Measurements from ENCODE around the gene PDLIM1. TPM values are rescaled to one million over a fixed set of nuclear protein-coding genes. Genes with fewer than 3 reads are reported as not detected.

PDLIM1 gene
- total RNA-seq, 1 experiment from 2014 or later = 67.4 TPM

DNA sequence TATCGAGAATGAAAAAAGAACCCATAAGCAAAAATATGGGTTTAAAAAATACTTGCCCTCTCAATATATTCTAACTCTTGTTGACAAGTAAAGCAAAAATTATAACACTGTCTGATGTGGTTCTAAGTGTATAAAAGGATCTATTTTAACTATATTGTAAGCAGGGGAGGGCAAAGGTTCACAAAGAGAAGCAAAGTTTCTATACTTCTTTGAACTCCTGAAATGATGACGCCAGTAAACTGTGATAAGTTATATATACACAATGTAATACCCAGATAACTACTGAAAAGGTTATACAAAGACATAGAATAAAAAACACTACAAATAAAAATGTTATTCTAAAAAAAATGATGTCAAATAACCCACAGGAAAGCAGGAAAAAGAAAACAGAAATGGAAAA lies 37.1 kb downstream of the PDLIM1 start:
- H3K9me3 ChIP-seq (ENCODE audit: control insufficient read depth in 1 of 2, insufficient read depth in 1 of 2, low read depth in 1 of 2, low read length in 2 of 2) = no peaks in the 10 kb centered on the region
- H3K4me2 ChIP-seq (ENCODE audit: low read length) = no peak overlapping the region
- ChIA-PET RAD21 (ENCODE audit: low non-redundant PET in 1 of 2, low total read pairs in 2 of 2, uncharacterized antibody in 2 of 2, unreplicated experiment in 2 of 2) (no interaction called here), CTCF (no interaction called here), POLR2A (no interaction called here)
- 0 out of 2 replicates have a peak, but pooled peaks cover 19% of the 10 kb centered on the region for H3K79me2 ChIP-seq (ENCODE audit: insufficient read depth, low read length)
- no peaks in the 10 kb centered on the region for H3K27me3 ChIP-seq (ENCODE audit: insufficient read depth, low read length)
- DNase-seq (ENCODE audit: low read depth, low spot score) (no peak), ATAC-seq (no peak)
- H2AFZ ChIP-seq (ENCODE audit: low read depth, low read length, poor library complexity, severe bottlenecking) = no peak overlapping the region
- H3K27ac ChIP-seq (ENCODE audit: low read depth, low read length) = no peak overlapping the region
- BruUV-seq (replicated peaks) = no TSS peak
- intact Hi-C loops (cut with micrococcal nuclease) = no loop called here
- H4K20me1 ChIP-seq (ENCODE audit: insufficient read depth) = no peaks in the 10 kb centered on the region
- TF ChIP-seq, protein P1, sequence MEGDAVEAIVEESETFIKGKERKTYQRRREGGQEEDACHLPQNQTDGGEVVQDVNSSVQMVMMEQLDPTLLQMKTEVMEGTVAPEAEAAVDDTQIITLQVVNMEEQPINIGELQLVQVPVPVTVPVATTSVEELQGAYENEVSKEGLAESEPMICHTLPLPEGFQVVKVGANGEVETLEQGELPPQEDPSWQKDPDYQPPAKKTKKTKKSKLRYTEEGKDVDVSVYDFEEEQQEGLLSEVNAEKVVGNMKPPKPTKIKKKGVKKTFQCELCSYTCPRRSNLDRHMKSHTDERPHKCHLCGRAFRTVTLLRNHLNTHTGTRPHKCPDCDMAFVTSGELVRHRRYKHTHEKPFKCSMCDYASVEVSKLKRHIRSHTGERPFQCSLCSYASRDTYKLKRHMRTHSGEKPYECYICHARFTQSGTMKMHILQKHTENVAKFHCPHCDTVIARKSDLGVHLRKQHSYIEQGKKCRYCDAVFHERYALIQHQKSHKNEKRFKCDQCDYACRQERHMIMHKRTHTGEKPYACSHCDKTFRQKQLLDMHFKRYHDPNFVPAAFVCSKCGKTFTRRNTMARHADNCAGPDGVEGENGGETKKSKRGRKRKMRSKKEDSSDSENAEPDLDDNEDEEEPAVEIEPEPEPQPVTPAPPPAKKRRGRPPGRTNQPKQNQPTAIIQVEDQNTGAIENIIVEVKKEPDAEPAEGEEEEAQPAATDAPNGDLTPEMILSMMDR (IDR thresholded peaks at IDR 0.05 in 2 of 3, conservative IDR thresholded peaks at IDR 0.05 in 1 of 3; ENCODE audit: borderline replicate concordance in 1 of 3, insufficient read depth in 1 of 3, low read depth in 2 of 3, low read length in 2 of 3) = no peak
- no peak for TF ChIP-seq SP1 (IDR thresholded peaks at IDR 0.05; ENCODE audit: low read depth)
- TF ChIP-seq ZNF274 (IDR thresholded peaks at IDR 0.05; ENCODE audit: low read depth, low read length) = no peak
- TF ChIP-seq FOSL1 (IDR thresholded peaks at IDR 0.05; ENCODE audit: low read depth) = no peak
- TF ChIP-seq, protein P2, sequence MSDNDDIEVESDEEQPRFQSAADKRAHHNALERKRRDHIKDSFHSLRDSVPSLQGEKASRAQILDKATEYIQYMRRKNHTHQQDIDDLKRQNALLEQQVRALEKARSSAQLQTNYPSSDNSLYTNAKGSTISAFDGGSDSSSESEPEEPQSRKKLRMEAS (IDR thresholded peaks at IDR 0.05) = no peak
- TF ChIP-seq, protein P3, sequence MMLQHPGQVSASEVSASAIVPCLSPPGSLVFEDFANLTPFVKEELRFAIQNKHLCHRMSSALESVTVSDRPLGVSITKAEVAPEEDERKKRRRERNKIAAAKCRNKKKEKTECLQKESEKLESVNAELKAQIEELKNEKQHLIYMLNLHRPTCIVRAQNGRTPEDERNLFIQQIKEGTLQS (IDR thresholded peaks at IDR 0.05) = no peak
- TF ChIP-seq, protein P4, sequence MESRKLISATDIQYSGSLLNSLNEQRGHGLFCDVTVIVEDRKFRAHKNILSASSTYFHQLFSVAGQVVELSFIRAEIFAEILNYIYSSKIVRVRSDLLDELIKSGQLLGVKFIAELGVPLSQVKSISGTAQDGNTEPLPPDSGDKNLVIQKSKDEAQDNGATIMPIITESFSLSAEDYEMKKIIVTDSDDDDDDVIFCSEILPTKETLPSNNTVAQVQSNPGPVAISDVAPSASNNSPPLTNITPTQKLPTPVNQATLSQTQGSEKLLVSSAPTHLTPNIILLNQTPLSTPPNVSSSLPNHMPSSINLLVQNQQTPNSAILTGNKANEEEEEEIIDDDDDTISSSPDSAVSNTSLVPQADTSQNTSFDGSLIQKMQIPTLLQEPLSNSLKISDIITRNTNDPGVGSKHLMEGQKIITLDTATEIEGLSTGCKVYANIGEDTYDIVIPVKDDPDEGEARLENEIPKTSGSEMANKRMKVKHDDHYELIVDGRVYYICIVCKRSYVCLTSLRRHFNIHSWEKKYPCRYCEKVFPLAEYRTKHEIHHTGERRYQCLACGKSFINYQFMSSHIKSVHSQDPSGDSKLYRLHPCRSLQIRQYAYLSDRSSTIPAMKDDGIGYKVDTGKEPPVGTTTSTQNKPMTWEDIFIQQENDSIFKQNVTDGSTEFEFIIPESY (IDR thresholded peaks at IDR 0.05; ENCODE audit: extremely low read depth, insufficient replicate concordance, low read length) = no peak
- no peak for TF ChIP-seq EZH2phosphoT487 (IDR thresholded peaks at IDR 0.05; ENCODE audit: borderline replicate concordance)
- TF ChIP-seq TCF7L2 (IDR thresholded peaks at IDR 0.05; ENCODE audit: borderline replicate concordance, extremely low read depth, insufficient read depth, insufficient read length) = no peak
- no peak for TF ChIP-seq ELF1 (IDR thresholded peaks at IDR 0.05; ENCODE audit: borderline replicate concordance, low read depth)
- TF ChIP-seq CBX3 (IDR thresholded peaks at IDR 0.05; ENCODE audit: low read depth) = no peak
- no peak for TF ChIP-seq YY1 (IDR thresholded peaks at IDR 0.05; ENCODE audit: extremely low read depth, insufficient replicate concordance, low read depth, low read length)
- no peak overlapping the region for H3K4me3 ChIP-seq (replicated peaks in 1 of 2; ENCODE audit: low read depth in 1 of 2, low read length in 2 of 2)
- H3K36me3 ChIP-seq (ENCODE audit: control insufficient read depth in 1 of 2, insufficient read depth in 2 of 2, low read length in 2 of 2) = 0 out of 4 replicates have a peak, but pooled peaks cover 0 to under 1% of the 10 kb centered on the region in 2 experiments
- H3K4me1 ChIP-seq (ENCODE audit: control insufficient read depth in 1 of 2, insufficient read depth in 2 of 2, low read length in 2 of 2) = no peaks in the 10 kb centered on the region
- no peak overlapping the region for H3K9ac ChIP-seq (ENCODE audit: low read length)
- H3K9me2 ChIP-seq (ENCODE audit: insufficient read depth) = no peaks in the 10 kb centered on the region

All from HCT116 (cell line).